Activated T-cell treated with anti-CD3 and anti-CD28 coated beads for 24 hours (primary cell): ENCODE results near the gene TRIM41.
"Not testable (repeated sequence)": the region's sequence is repeated elsewhere in the genome, so short reads cannot be mapped to it uniquely, and the experiment has no call there.

Source experiments
- DNase-seq: peaks from one replicate; pipeline ENCODE4 v3.0.0-alpha.2; 2020; ENCODE audit warnings: low read depth

TRIM41 gene

DNA sequence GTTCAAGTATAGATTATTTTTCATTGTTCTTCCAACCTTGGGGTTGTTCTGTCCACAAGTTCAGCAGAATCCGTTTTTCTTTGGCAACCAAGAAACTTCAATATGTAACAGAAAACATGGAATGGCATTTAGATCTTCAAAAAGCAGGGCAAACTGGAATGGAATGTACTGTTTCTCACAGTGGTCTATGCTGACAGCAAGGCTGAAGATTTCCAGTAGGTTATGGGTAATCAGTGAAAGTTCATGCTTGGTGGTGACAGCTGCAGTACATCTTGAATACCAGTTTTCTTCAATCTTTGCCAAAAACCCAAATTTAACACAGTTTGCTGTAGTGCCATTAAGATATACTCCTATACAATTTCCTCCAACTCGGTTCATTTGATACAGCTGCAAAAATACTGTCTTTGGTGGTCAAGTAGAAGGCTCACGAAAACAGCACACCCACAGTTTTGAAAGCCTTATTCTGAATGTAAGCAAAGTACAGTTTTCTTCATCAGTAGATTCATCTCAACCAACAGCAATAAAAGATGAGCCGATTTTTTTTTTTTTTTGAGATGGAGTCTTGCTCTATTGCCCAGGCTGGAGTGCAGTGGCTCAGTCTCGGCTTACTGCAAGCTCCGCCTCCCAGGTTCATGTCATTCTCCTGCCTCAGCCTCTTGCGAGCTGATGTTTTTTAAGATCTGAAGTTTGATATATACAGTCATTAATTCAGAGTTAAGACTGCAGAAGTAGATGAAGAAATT lies 32.9 kb downstream of the TRIM41 start:
- no peak for DNase-seq

DNA sequence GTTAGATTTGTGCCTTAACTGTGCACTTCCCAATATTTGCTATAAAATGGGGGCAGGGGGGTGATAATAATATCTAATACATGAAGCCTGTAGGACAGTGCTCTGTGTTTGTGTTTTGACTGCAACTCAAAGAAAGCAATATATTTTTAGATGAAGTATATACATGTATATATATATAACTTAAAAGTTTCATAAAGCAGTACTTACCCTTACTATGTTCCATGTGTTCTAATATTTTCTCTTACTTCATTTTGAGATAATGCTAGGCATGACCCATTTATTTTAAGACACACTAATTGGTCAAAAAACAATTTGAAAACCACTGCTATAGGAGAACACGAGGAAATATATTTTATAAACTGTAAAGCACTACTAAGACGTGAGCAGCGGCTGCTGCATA lies 35.5 kb downstream of the TRIM41 start:
- no peak for DNase-seq

DNA sequence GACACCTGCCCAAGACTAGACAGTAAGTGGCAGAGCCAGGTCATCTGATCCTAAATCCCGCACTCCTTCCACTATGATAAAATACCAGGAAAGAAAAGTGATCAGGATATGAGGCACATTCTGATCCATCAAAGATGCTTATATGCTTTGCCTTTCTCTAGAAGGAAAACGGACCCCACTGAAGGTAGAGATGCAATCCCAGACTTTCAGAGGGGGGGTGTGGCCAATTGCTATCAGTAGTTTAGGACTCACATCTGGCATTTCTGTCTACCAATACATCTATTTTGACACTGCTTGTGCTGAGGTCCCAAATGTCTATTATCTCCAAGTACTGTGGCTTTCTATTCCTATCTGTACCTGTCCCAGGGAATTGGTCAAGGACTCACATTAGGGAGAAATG lies 36.2 kb downstream of the TRIM41 start:
- no peak for DNase-seq

DNA sequence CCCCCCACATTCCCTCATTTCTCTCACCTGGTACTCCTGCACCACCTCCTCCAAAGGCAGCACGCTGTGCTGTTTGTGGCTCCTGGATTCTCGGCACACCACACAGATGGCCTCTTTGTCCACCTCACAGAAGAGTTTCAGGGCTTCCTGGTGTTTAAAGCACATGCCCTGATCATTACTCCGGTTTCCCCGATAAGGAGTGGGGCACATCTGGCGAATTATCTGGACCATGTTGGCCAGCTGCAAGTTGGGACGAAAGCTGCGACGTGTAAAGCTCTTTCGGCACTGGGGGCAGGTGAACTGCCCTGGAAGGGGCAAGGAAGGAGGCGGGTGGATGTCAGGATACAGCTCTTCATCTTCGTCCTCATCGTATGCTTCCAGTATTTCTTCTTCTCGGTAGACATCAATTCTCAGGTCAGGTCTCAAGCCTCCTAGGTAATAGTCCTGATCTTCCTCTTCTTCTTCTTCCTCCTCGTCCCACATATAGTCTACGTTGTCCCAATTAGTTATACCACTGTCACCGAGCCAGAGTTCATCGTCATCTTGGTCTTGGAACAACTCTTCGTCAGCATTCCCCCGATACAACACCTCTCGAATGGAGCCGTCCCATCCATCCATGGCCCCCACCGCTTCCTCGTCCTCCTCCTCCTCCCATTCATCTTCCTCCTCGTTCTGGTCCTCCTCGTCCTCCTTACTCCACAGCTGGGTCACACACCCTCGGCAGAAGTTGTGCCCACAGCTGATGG lies 37.1 kb downstream of the TRIM41 start:
- no peak for DNase-seq

DNA sequence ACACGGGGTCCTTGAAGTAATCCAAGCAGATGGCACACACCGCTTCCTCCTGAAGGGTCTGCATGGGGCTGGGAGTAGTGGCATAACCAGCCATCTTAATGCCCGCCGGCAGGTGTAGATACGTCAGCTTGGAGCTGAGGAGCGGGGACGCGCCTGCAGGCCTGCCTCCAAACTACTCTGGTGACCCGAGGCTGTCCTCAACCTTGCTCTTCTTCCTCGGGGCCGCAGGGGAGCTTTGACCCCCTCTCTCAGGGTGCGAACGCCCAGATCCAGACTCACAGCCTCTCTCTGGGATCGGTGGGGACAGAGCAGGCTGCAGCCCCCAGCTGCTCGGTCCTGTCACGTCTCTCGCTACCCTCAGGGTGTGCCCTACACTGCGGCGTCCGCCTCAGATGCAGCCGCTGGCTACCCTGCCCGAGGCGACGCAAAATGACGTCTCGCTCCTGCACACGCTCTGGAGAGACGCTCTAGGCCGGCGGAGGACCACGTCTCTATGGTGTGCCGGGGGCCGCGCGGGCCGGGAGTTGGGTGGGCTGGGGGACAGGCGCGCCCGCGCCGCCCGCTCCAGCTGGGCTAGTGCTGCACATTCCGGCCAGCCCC lies 37.7 kb downstream of the TRIM41 start, which contains the start of gene TRIM52:
Gene TRIM52, minus strand, starts transcription at position 424 of the 600 bp plus-strand sequence. Its CDS starts 330 bp downstream, at position 94.
- peak; percentile 85 for DNase-seq

DNA sequence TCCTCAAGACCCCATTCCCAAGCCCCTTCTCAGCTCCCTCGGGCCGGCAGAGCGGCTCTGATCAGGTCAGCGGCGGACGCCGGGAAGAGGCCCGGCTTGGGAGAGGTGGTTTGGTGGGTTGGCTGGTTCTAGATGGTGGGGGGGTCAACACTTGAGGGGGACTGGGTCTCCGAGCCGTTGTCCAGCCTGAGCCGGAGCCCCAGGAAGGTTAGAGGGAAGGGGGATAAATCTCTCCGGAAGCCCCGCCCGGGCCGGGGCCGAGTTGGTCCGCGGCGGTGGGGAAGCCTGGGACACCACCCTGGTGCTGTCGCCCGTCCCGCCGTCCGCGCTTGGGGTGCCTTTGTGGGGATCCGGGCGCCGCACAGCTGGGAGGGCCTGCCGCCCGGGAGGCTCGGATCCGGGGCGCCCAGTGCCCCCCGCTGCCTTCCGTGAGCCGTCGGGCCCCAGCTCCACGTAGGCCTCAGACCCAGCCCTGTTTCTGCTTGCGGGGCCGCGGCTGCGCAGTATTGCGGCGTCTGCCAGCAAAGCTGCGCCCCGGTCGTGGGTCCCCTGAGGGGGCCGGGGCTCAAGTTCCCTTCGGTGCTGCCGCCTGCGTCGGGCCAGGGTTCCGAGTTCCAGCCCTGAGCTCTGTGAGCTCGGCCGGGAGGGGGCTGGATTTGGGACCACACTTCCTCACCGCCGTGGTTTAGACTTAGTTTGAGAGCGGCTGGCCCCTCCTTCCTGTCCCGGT lies 38.4 kb downstream of the TRIM41 start:
- peak; percentile 69 for DNase-seq

DNA sequence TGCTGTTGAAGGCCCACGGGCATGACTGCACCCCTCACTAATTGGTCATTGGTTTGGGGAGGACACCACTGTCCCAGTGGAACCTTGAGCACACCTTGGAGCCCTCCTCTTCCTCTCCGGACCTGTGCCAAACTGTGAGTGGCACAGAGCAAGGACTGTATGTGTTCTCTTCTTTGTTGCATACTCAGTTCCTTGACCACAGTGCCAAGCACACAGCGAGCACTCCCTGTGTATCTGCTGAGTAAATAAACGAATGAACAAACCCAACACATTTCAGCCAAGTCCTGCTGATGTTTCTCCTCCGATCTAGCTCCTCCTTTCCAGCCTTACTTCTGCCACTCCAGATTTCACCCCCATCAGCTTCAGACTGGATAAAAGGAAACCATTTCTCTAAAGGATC lies 40.6 kb downstream of the TRIM41 start:
- no peak for DNase-seq

DNA sequence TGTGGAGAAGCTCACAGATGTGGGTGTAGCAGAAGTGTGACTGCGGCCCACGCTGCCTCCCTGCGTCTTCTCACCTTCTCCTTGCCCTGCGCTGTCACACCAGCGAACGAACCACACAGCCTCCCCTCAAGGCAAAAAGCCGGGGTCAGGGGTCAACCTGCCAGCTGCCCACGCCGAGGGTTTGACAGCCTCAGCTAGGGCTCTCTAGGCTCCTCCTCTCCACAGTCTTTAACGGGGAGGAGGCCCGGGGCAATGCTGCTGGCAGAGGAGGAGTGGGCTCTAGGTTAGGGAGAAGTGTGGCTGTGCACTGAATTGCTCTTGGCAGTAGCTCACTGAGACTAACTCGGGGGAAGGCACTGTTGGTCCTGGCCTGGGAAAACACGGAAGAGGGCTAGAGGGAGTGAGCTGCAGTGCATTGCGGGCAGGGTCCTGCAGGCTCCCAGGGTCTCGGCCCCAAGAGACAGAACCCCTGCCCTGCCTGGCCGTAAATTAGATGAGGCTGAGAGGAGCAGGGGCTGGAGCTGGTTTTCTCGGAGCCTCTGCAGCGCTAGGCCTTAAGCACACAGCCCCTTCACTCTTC lies 42.1 kb downstream of the TRIM41 start:
- DNase-seq, result no peak

DNA sequence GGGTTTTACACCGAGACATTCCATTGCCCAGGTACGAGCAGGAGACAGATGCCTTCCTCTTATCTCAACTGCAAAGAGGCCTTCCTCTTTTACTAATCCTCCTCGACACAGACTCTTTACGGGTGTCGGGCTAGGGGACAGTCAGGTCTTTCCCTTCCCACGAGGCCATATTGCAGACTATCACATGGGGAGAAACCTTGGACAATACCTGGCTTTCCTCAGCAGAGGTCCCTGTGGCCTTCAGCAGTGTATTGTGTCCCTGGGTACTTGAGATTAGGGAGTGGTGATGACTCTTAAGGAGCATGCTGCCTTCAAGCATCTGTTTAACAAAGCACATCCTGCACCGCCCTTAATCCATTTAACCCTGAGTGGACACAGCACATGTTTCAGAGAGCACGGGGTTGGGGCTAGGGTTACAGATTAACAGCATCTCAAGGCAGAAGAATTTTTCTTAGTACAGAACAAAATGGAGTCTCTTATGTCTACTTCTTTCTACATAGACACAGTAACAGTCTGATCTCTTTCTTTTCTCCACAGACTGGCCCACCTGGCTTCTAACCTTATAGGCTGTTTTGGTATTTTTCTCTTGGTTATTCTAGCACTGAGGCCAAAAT lies 44.3 kb downstream of the TRIM41 start:
- not testable (repeated sequence) for DNase-seq

DNA sequence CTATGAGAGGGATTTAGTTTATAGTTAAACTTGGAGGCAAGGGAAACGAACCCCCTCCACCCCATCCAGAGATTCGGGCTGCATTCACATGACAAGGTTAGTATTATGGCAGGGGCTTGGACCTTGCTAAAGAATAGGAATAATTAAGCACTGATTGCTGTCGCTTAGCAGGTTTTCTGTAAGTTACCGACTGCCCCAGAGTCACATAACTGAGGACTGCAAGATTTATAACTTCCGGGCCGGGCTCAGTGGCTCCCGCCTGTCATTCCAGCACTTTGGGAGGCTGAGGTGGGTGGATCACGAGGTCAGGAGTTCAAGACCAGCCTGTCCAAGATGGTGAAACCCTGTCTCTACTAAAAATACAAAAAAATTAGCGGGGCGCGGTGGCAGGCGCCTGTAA lies 44.8 kb downstream of the TRIM41 start:
- DNase-seq, result not testable (repeated sequence)

DNA sequence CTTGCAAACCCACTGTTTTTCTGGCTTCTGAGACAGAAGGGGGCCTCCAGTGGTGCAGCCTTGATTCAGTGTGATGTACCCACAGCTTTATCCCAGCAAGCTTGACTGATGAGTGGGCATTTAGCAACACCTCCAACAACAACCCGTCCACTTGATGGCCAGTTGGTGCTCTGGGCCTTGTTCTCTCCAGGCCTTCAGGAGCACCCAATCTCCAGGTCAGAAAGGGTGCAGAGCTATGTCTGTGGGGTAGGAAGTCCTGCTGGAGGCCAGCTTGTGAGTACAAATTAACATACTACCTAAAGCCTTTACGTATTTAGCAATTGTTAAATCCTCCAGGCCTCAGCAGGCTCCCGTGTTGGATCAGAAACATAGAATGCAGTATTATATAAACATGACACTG lies 48.0 kb downstream of the TRIM41 start:
- DNase-seq, result no peak

DNA sequence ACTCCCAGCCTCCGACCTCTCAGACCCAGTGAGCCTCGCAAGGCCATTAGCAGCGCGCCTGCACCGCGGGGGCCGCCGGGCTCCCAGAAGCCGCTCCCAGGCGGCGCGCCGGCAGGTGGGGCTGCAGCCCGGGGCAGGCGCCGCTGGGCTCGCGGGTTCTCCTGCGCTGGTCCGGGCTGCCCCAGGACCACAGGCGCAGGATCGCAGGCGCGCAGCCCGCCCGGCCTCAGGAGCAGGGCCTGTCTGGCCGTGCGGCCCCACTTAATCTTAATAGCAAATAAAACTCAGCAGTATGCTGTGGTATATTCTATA lies 50.3 kb downstream of the TRIM41 start:
- DNase-seq, result not testable (repeated sequence)

DNA sequence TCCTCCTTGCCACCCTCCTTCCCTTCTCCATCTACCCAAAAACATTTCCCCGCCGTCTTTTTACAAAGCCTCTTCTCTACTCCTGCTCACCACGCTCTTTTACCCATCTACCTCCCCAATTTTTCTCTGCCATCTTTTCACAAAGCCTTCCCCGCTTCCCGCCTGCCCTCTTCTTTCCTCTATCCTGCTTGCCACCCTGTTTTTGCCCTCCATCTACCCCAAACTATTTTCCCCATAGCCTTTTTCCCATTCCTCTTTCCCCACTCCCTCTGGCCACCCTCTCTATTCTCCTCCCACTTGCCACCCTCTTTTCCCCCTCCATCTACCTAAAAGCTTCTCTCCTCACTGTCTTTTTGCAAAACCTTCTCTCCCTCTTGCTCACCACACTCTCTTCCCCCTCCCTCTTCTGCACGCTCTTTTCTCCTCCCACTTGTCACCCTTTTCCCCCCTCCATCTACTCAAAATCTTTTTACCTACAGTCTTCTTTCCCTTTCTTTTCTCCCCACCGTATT lies 57.2 kb downstream of the TRIM41 start:
- DNase-seq, result no peak

DNA sequence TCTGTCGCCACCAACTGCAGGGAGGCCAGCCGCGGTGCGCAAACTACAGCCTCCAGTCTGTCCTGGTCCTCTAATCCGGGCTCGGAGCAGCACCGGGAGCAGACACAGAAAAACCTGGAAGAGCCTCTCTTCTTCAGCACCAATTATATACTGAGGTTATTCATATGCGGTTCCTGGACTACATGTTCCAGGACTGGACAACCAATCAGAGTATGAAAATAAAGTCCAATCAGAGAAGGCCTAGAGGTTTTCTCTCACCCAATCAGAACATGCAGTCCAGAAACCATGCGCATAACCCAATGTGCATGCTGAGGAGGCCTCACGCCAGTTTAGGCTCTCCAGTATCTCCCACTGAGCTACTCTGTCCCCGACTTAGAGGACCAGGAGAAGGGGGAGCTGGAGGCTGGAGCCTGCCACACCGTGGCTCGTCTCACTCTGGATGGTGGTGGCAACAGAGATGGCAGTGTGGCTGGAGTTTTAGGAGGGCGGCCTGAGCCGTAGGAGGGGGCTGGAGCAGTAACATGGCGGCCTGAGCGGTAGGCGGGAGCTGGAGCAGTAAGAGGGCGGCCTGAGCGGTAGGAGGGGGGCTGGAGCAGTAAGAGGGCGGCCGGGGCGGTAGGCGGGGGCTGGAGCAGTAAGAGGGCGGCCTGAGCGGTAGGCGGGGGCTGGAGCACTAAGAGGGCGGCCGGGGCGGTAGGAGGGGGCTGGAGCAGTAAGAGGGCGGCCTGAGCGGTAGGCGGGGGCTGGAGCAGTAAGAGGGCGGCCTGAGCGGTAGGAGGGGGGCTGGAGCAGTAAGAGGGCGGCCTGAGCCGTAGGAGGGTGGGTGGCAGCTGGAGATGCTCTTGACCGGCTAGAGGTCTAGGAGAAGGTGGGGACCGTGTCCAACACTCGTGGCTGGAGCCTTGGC lies 58.2 kb downstream of the TRIM41 start:
- no peak for DNase-seq

DNA sequence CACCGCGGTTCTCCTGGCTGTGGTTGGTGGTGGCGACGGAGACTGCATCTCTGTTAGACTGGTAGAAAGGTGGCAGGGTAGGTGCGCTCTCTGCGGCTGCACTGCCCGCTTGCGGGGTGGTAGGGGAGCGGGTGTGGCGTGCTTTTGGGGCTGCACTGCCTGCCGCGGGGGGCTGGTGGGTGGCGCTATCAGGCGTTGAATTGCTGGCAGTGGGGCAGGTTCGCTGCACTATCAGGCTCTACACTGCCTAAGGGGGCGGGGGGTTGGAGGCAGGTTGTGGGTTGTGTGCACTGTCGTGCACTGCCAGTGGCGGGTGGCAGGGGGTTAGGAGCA lies 58.9 kb downstream of the TRIM41 start:
- no peak for DNase-seq

DNA sequence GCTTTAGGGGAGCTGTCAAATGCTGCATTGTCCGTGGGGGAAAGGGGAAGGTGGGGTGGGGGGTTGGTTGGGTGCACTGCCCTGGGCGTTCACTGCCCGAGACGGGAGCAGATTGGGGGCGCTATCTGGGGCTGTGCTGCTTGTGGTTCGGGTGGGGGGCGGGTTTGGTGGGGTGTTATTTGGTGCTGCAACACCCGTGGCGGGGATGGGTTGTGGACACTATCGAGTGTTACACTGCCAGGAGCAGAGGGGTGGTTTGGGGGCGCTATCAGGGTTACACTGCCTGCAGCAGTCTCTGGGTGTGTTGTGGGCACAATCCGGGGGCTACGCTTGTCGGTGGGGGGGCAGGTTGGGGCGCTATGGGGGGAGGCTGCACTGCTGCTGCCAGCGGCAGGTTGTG lies 59.3 kb downstream of the TRIM41 start:
- DNase-seq, result not testable (repeated sequence)

DNA sequence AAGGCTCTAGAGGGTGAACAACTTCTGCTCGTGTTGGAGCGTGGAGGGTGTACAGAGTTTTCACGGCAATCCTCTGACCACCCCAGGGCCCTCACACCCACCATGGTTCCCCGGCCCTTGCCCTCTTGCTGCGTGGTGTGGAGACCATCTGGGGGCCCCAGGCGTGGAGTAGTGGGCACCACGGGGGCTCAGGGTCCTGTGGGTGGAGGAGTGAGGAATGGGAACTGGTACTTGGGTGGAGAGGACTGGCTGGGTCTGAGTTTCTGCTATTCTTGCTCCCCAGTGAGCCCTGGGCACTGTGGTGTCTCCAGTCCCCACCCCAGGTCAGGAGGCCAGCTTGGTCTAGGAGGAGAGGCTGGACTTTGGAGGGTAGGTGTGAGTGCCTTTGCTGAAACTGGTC lies 59.8 kb downstream of the TRIM41 start:
- no peak for DNase-seq

DNA sequence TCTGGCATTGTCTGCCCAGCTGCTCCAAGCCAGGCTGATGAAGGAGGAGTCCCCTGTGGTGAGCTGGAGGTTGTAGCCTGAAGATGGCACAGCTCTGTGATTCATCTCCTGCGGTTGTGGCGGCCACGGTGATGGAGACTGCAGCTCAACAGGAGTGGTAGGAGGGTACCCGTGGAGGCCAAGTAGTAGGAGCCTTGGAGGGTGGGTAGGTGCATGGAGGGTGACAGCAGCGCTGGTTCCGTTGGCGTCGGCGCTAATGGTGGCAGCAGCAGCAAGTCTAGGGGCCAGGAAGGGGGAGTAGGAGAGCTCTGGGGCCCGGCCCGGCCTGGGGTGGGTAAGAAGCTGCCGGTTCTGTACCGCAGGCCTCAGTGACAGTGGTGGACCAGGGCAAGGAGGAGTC lies 60.3 kb downstream of the TRIM41 start:
- DNase-seq, result no peak

DNA sequence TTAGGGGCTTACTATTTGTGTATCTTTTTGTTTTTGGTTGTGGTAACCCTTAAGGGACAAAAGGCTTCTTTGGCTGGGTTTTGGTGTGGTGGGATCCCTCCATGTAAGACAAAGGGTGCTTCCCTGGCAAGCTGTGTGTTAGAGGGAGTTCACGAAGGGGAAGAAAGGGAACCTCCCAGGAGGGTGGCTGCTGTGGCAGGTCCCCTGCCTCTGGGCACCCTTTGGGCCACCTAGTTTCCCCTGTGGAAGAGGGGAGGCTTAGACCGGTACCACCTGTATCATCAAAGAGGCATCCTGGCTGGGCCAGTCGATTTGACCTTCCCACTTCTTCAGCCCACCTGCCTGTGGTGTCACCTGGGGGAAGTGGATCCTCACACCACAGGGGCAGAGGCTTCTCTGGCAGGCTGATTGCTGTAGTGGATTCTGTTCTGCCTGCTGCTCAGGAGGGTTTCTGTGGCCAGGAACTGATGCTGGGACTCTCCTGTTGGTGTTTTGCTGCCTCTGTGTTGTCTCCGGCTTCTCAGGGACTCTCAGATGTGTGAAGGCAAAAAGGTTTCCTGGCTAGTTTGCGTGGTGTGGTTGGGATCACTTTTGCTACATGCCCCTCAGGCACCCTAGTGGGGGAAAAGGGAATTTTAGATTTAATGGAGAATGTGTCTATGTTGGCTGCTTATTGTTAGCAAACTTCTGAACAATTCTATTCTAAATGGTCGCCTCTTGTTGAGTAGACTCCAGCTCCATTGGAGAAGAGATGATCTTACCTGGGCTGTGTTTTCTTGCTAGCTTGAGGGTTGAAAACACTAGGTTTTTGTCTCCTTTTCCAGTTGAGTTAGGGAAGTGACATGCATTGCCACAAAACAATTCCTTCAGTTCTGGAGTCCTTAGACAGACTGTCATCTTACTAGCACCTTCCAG lies 61.0 kb downstream of the TRIM41 start:
- DNase-seq, result not testable (repeated sequence)
